NOMO-1 treated with DMSO at 0.1 percent for 48 hours (cell line): ENCODE measurements around the gene AGAP9.
"Not testable (repeated sequence)": the region's sequence is repeated elsewhere in the genome, so short reads cannot be mapped to it uniquely, and the experiment has no call there.

Experiments
- DNase-seq: peaks from one replicate; lab custom pipeline; 2025; ENCODE audit not compliant: unreplicated experiment; lab: John Stamatoyannopoulos, UW

Gene AGAP9

DNA sequence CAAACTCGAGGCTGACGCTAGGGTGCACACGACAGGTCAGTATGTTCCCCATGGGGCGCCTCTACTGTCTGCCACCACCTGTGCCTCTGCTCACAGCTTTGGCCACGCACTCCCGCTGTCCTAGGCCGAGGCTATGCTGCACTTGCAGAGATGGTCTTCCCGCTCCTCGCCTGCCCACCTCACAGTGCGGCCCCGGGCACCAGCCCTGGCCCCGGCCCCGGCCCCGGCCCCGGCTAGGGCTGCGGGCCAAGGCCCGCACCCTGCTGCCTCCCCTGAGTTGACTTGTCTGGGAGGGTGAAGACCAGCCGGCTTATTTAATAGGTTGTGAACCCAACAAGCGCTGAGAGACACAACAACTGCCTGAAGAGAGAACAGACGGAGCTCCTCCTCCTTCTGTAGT is at the start of gene AGAP9:
AGAP9 (minus strand) TSS at position 164 of the 400 bp plus-strand sequence; CDS start at position 52, 112 bp downstream.
- DNase-seq = not testable (repeated sequence)

DNA sequence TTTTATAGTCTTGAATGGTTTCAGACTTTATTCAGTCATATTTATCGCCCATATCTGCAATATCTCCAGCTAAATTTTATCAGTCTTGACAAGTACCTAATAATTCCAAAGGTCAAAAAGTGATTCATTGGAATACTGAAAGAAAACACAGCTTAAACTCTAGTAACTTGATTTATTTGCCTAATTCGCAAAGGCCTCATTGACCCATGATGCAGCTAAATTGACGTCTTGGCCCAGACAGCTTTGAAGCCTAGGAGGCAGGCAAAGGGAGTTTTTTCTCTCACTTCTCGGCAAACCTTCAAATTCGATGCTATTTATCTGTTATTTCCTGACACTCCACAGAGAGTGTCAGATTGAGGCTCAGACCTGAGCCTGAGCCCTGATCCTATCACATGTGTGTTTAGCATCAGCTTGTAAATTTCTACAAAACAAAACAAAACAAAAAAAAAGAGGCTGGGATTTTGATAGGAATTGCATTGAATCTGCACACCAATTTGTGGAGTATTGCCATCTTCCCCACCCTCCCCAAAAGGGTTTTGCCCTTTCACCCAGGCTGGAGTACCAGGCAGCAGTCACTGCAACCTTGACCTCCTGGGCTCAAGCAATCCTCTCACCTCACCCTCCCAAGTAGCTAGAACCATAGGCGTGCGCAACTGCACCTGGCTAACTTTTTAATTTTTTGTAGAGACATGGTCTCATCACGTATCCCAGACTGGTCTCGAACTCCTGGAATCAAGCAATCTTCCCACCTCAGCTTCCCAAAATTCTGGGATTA is 47.9 kb upstream of the AGAP9 start:
- DNase-seq = not testable (repeated sequence)

DNA sequence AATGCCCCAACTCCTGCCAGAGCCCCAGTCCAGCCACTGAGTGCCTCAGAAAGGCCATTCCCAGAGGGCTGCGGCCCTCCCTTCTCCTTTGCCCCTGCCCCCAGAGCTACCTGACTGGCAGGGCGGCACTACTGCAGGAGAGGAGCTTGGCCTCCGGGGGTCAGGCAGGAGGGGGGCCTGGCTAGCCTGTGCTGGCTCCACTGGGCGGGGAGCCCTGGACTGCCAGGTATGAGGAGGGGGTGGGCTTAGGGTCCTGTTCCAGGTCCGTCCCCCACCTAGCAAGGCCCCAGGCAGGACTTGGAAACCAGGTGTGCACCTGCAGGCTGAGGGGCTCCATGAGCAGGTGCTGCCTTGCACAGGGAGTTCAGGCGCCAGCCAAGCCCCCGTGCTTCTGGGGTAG is 43.3 kb upstream of the AGAP9 start:
- not testable (repeated sequence) for DNase-seq

DNA sequence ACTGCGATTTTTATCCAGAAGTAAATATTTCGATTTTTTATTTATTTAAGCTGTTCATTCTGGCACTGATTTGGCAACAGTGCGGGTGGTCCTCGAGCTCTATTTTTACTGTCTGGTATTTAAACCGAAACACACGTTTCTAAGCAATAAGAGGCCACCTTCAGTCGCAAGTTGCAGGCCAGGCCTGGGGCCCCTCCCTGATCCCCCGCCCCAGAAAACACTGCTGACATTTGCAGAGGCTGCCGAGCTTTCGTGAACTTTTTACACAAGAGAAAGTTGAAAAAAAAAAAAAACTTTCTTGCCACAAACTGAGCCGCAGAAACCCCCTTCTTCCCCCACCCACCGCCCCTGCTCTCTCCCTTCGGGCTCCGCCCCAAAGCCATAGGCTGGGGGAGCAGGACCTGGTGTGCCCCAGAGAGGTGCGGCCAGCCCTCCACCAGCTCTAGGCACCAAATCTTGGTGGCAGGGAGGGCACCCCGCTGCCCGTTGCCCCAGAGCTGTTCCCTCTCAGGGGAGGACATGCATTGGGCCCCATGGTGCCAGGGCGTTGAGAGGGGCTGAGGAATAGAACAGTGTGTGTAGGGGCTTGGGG is 42.8 kb upstream of the AGAP9 start:
- DNase-seq = not testable (repeated sequence)

DNA sequence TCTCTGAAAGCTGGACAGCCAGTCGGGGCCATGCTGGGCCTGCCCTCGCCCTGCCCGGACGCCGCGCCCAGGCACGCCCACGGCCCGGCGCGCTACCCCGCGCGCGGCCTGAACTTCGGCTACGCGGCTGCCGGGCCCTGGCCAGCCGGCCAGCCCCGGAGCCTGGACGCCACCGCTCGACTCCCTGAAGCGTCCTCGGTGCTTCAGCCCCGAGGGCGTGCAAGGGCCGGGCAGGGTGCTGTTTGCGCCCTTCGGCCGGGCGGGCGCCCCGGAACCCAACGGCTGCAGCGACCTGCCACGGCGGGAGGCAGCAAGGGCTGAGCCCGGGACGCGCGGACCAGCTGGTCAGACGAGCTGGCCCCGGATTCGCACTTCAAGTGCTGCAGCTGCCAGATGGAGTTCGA is 42.1 kb upstream of the AGAP9 start:
- not testable (repeated sequence) for DNase-seq

DNA sequence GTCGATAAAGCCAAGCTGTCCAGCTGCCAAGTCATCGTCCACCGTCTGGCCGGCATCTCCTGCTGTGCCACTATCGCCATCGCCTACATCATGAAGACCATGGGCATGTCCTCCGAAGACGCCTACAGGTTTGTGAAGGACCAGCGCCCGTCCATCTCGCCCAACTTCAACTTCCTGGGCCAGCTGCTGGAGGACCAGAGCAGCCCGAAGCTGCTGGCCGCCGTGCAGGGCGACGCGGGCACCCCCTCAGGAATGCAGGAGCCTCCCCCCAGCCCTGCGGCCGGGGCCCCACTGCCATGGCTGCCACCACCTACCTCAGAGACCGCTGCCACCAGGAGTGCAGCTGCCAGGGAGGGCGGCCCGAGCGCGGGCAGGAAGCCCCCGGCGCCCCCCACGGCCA is 41.5 kb upstream of the AGAP9 start:
- not testable (repeated sequence) for DNase-seq

DNA sequence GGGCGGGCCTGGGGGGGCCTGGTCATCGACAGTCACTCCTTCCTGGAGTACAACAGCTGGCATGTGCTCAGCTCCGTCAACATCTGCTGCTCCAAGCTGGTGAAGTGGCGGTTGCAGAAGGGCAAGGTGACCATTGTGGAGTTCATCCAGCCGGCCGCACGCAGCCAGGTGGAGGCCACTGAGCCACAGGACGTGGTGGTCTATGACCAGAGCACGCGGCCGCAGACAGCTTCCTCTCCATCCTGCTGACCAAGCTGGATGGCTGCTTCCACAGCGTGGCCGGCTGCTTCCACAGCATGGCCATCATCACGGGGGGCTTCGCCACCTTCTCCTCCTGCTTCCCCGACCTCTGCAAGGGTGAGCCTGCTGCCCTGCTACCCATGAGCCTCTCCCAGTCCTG is 40.9 kb upstream of the AGAP9 start:
- DNase-seq = not testable (repeated sequence)

DNA sequence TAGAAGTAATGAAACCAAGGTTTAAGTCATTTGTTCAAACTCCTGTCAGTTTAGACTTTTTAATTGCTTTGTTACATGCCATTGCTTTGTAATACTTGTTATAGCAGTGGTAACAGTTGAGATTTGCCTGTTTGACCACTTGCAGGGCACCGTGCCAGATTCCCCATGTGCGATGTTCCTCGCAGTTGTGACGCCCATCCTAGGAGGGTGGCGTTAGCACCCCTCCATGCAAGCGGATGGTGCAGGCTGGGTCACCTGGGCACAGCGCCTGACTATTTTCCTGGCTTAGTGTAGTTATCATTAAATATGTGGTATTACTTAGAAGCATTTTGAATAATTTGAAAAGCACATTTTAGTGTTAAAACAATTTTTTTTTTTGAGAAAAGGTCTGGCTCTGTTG is 37.0 kb upstream of the AGAP9 start:
- DNase-seq = peak; percentile 2

DNA sequence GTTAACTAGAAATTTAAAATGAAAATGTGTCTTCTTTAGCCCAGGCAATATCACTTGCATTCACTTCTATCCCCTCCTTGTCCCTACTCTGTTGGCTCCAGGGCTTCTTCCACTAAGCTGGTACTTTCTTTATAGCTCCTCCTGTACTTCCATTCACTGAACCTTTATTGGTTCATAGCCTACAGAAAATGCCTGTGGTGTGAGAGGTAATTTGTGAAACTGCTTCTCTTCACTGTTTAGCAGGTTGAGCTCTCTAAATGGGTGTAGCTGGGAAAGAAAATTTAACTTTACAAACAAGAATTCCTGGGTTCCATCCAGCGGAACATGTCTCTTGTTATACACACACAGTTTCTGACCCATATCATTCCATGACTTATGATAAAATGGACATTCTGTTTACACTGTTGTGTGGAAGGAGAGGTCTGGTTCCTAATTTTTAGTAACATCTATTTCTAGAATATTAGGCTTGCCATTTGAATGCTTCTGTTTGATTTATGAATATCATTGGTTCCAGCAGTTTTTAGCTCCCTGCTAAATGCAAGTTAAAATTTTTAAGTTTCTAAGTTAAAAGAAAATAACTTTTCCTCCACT is 36.4 kb upstream of the AGAP9 start:
- DNase-seq = not testable (repeated sequence)

DNA sequence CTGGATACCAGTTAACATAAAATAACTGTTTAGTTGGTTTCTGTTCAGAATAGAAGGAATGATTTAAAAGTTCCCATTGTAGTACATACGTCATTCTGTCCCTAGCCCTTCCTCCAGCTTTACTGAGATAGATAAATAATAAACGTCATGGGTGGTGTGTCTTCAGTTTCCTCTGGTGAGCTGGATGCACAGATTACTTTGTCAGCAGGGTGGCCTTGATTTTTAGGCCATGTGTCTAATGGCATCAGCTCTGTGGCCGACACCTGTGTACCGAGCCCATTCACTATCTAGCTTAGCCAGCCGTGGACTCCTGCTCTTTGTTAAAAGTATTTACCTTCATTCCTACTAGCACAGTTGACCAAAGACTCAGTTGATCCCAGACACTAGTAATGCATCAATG is 34.7 kb upstream of the AGAP9 start:
- not testable (repeated sequence) for DNase-seq

DNA sequence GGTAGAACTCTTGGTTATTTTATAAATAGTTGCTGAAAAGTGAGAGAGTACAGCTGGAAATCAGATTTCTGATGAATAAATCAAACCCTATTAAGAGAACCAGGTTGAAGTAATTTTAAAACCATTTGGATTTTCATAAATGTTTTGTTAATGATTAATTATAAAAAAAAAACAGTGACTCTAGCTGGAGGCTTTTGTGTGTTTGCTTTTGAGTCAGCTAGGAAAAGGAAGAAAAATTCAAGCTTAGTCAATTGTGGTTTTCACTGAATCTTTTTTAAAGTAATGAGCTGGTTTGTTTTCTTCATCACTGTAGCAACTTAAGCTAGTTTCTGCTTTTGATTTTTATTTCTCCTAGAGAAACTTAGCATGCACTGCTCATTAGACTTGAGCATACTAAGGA is 34.2 kb upstream of the AGAP9 start:
- DNase-seq = peak; percentile 6

DNA sequence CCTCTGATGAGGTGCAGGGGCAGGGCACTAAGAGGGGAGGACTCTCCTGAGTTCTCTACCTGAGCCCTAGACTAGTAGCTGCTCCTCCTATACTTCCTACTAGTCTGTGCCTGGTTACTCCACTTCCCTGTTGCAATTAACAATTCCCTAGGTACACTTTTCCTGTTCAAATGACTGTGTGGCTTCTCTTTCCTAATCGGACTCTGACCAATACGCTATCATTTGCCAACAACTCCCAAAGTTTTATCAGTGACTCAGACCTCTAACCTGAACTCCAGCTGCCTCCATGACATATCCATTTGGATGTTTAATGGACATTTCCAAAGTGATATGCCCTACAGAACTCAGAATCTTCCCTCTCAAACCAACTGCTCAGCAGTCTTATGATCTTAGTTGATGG is 31.9 kb upstream of the AGAP9 start:
- not testable (repeated sequence) for DNase-seq

DNA sequence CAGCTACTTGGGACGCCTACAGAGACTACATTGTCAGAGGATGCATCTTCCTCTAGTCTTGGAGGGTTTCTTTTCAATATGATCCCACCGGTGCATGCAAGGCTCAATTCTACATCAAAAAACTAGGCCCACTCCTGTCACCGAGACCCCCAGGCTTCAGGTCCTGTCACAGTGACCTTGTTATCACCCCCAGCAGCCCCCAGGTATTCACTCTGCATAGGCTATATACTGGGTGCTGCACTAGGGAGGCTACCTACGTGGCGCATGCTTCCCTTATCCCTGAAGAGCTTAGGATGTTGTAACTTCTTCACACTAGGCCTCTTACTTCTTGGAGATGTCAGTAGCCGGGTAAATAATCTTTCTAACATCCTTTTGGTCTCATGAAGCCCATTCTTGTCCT is 31.1 kb upstream of the AGAP9 start:
- DNase-seq = not testable (repeated sequence)

DNA sequence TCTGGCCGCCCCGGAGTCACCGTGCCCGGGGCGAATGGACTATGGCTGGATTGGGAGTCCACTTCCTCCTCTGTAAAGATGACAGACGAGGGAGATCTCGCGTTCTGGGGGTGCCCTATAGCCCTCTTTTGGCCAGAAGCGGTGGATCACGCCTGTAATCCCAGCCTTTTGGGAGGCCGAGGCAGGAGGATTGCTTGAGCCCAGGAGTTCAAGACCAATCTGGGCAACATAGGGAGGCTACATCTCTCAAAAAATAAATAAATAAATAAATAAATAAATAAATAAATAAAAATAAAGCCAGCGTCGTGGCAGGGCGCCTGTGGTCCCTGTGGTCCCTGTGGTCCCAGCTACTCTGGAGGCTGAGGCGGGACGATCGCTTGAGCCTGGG is 30.4 kb upstream of the AGAP9 start:
- peak; percentile 1 for DNase-seq

DNA sequence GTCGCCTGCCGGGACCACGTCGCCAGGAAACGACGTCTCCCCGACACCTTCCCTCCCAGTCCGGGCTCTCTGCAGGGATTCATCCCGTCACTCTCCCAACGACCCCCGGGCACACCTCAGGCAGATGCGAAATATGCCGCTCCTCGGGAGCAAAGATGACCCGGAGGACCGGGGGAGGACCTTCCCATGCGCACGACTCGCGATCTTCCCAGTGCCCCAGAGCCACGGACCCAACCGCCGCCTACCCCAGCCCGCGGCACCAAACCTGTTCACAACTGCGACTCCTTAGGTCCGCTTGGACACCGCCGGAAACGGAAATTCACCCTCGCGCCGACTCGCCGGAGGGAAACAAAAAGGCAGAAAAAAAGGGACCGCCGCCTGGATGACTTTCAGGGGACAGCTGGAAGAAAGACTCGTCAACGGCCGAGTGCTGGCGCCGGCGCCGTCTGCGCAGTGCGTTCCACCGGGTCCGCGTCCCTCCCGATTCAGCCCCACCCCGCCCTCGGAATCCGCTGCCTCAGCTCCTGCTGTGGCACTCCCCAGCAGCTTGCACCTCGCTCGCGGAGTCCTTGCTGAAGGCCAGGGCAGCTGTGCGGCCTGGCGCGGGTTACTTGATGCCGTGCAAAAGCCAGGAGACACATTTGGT is 29.9 kb upstream of the AGAP9 start:
- DNase-seq = peak; percentile 58

DNA sequence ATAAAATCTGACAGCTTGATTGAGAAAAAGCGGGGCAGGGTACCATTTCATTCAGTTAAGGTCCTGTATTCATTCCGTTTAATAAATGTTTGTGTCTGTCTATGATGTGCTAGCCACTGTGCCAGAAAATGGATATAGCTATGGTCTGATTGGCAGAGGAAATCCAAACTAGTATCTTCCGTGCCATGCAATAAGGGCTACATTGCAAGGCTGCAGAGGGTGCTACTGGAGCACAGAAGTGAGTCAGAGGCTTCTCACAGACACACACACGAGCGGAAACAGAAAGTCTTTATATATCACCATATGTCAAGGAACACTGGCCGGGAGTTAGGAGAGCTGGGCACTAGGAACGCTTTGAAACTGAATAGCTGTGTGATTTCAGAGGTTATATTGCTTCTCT is 29.3 kb upstream of the AGAP9 start:
- DNase-seq = peak; percentile 69

DNA sequence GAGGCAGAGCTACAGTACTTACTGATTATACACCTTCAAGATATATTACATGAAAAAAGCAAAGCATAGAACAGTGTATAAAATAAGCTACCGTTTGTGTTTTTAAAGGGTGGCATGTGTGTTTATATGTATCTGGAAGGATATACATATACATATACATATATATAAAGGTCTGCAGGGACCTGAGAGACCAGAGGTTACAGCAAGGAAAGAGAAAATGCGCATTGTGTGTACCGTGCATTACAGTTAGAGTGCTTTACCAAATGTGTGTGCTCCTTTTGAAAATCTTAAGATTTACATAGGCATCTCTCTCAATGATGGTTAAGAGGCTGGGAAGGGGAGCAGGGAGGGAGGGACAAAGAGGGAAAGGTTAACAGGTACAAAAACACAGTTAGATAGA is 23.8 kb upstream of the AGAP9 start:
- DNase-seq = not testable (repeated sequence)

DNA sequence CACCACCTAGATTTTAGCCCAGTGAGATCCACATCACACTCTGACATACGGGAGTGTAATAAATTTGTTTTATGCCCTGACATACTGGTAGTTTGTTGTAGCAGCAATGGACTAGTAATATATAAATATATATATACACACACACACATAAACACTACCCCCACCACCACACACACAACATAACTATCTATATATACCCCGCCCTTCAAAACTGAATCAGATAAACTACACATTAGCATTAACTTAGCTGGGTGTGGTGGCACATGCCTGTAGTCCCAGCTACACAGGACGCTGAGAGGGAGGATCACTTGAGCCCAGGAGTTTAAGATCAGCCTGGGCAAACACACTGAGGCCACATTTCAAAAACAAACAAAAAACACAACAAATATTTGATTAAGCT is 13.0 kb upstream of the AGAP9 start:
- not testable (repeated sequence) for DNase-seq

DNA sequence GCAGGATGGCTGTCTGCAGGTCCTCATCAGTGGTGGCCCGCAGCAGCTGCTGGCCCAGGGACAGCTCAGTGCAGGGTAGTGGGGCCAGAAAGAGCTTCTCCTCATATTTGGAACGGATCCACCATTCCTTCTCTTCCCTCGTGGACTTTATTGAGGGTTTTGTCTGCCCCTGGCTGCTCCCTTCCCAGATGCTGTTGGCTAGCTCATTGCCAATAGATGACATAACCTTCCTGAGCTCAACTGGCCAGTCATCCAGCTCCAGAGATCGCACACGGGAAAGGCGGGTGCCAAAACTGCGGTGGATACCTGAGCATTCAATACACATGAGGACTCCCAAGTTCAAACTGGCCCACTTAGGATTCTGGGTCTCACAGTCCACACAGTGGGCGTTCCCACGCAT is 21.1 kb downstream of the AGAP9 start:
- not testable (repeated sequence) for DNase-seq

DNA sequence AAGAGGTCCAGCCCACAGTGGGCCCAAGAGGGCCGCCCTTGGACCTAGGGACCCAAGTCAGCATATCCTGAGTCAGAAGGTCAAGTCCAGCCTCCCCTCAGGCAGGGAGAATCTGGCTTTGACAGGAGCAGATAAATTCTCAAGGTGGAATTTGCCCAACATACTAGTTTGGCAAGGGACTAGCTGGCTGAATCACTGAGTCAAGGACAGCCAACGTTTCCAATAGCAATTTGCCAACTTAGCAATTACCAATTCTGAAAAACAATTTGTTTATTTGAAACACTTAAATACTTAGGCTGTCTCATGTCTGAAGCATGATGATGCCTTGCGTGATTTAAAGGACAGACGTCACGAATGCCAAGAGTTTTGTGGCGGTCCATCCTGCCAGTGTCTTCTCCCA is 29.2 kb downstream of the AGAP9 start:
- not testable (repeated sequence) for DNase-seq

DNA sequence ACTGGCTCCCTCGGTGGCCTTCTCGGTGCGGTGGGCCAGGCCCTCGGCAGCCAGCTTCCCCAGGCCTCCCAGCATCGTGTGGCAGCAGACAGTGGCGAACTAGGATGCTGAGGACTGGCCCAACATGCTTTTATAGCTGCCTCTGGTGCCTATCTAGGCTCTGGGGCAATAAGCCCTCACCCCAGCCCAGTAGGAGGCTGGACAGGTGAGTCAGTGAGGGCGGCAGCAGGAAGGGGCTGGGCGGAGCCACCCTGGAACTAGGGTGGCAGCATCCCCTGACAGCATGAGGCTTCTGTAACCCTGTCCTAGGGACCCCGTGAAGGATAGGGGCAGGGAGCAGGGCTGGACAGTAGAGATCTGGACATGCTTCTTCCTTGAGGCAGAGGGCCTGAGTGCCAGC is 31.8 kb downstream of the AGAP9 start, which contains the start of gene FAM25G:
FAM25G (minus strand) TSS at position 101 of the 400 bp plus-strand sequence; CDS start at position 75, 26 bp downstream.
- not testable (repeated sequence) for DNase-seq
